PC-3 (cell line): Measurements from ENCODE around the gene MSL1. TPM values are rescaled to one million over a fixed set of nuclear protein-coding genes. Genes with fewer than 3 reads are reported as not detected.
A peak's percentile ranks its signal among the peaks of the same experiment; 100 is the strongest.

Source experiments
- ATAC-seq: fragments of 200-7000 bp; cut with Tn5 transposase; 2 replicates; pipeline ENCODE4 v1.9.1; 2020; ENCODE audit warnings: mild to moderate bottlenecking, moderate library complexity
- BruUV-seq: library from RNA; stranded (reverse); fragments of 400-500 nt; replicated peaks from 2 replicates; lab custom pipeline; 2021; lab: Mats Ljungman, UMichigan
- CTCF ChIA-PET: fragments of 300-600 bp; sonication (Branson Sonifier 250); formaldehyde crosslinking; loops from one replicate; lab custom pipeline; 2022; ENCODE audit warnings: antibody characterized with exemption; lab: Charles Lee
- POLR2A ChIA-PET: fragments of 300-600 bp; sonication (Branson Sonifier 250); formaldehyde crosslinking; loops from one replicate; lab custom pipeline; 2022; ENCODE audit warnings: antibody characterized with exemption; ENCODE audit not compliant: unreplicated experiment; lab: Charles Lee
- DNase-seq: peaks from one replicate; pipeline ENCODE4 v3.0.0-alpha.2; 2015
- H2AFZ ChIP-seq: fragments of 300-600 bp; sonication (generic); 2 replicates; pipeline ENCODE4 v1.6.0; 2016; ENCODE audit warnings: antibody characterized with exemption, low read length
- H3F3A ChIP-seq: fragments of 300-600 bp; sonication (generic); one replicate; pipeline ENCODE4 v1.6.0; 2017; ENCODE audit warnings: antibody characterized with exemption, low read length, control low read depth, mild to moderate bottlenecking; ENCODE audit not compliant: unreplicated experiment
- H3K27ac ChIP-seq: fragments of 300-600 bp; sonication (generic); 2 replicates; pipeline ENCODE4 v1.5.1; 2016; ENCODE audit warnings: mild to moderate bottlenecking, low read length
- H3K27me3 ChIP-seq: fragments of 300-600 bp; sonication (generic); 2 replicates; pipeline ENCODE4 v1.6.1; 2016; ENCODE audit warnings: low read length, mixed read lengths
- H3K36me3 ChIP-seq: fragments of 300-600 bp; sonication (generic); 2 replicates; pipeline ENCODE4 v1.6.1; 2016; ENCODE audit warnings: low read depth, mixed run types, low read length, mixed read lengths
- H3K4me1 ChIP-seq: fragments of 300-600 bp; sonication (generic); 2 replicates; pipeline ENCODE4 v1.5.1; 2016; ENCODE audit warnings: low read length; ENCODE audit not compliant: insufficient read depth
- H3K4me2 ChIP-seq: fragments of 300-600 bp; sonication (generic); 2 replicates; pipeline ENCODE4 v1.6.0; 2016; ENCODE audit warnings: low read length
- H3K4me3 ChIP-seq: fragments of 300-600 bp; sonication (generic); 2 replicates; pipeline ENCODE4 v1.5.1; 2016; ENCODE audit warnings: mild to moderate bottlenecking, low read length, mixed read lengths
- H3K79me2 ChIP-seq: fragments of 300-600 bp; sonication (generic); 2 replicates; pipeline ENCODE4 v1.6.1; 2017; ENCODE audit warnings: low read length, mixed read lengths
- H3K9ac ChIP-seq: fragments of 300-600 bp; sonication (generic); 2 replicates; pipeline ENCODE4 v1.6.0; 2016; ENCODE audit warnings: mild to moderate bottlenecking, low read length
- H3K9me2 ChIP-seq: fragments of 300-600 bp; sonication (generic); replicated peaks from 2 replicates; pipeline ENCODE4 v1.6.1; 2016; ENCODE audit warnings: mixed run types, low read length, mixed read lengths
- H3K9me3 ChIP-seq: fragments of 300-600 bp; sonication (generic); 2 replicates; pipeline ENCODE4 v1.6.1; 2016; ENCODE audit warnings: low read length, mixed read lengths
- H4K20me1 ChIP-seq: fragments of 300-600 bp; sonication (generic); 2 replicates; pipeline ENCODE4 v1.6.1; 2016; ENCODE audit warnings: low read length, mixed read lengths
- CTCF ChIP-seq: fragments of 300-600 bp; sonication (generic); conservative IDR thresholded peaks from 2 replicates; pipeline ENCODE4 v1.5.1; 2017; ENCODE audit warnings: antibody characterized with exemption, low read depth, mild to moderate bottlenecking, low read length
- EZH2 ChIP-seq: fragments of 300-600 bp; sonication (generic); IDR thresholded peaks from one replicate; pipeline ENCODE4 v1.6.1; 2017; ENCODE audit warnings: antibody characterized with exemption, mild to moderate bottlenecking, low read length; ENCODE audit not compliant: unreplicated experiment
- EZH2phosphoT487 ChIP-seq: fragments of 300-600 bp; sonication (generic); IDR thresholded peaks from 2 replicates; pipeline ENCODE4 v1.6.1; 2018; ENCODE audit warnings: mild to moderate bottlenecking, antibody characterized with exemption, low read length, borderline replicate concordance
- intact Hi-C: fragments of 100-400 bp; cut with micrococcal nuclease; formaldehyde crosslinking; loops from 2 replicates; pipeline ENCODE4 v1.9.0; 2023
- total RNA-seq: library from RNA; depleted of rRNA; stranded (reverse); fragments of >200 nt; gene quantifications from 2 replicates; pipeline ENCODE4 v1.2.3, GENCODE V29; 2014

The MSL1 gene
- total RNA-seq, 1 experiment from 2014 or later, result 22.2 TPM

GRCh38 chr17:40106760-40107521 is 14.8 kb upstream of the MSL1 start:
- Histone ChIP-seq H3K36me3 (no peaks in the 10 kb centered on the region), H3K27me3 (no peaks in the 10 kb centered on the region), H4K20me1 (no peaks in the 10 kb centered on the region), H3F3A (no peaks in the 10 kb centered on the region), H3K27ac (no peak overlapping the region), H2AFZ (no peak overlapping the region), H3K4me3 (no peak overlapping the region), H3K4me1 (peaks cover 41% of the 10 kb centered on the region), H3K9ac (no peak overlapping the region), H3K4me2 (no peak overlapping the region), H3K9me2 (no peaks in the 10 kb centered on the region), H3K79me2 (no peaks in the 10 kb centered on the region), H3K9me3 (no peaks in the 10 kb centered on the region)
- POLR2A ChIA-PET, result no interaction called here
- BruUV-seq, result no TSS peak
- intact Hi-C loops, result no loop called here
- ATAC-seq (no peak), DNase-seq (no peak)
- no peak for TF ChIP-seq EZH2phosphoT487
- no peak for TF ChIP-seq CTCF
- no peak for TF ChIP-seq EZH2
- CTCF ChIA-PET, result no interaction called here

GRCh38 chr17:40107522-40108174 is 14.1 kb upstream of the MSL1 start:
- BruUV-seq, result no TSS peak
- Histone ChIP-seq H3K27ac (peak overlapping the region; percentile 13; the same call in 1 of the 2 replicates), H3K4me2 (no peak overlapping the region), H3K9me3 (no peaks in the 10 kb centered on the region), H3K36me3 (no peaks in the 10 kb centered on the region), H3K9ac (peak overlapping the region; percentile 17; the same call in 1 of the 2 replicates), H3F3A (no peaks in the 10 kb centered on the region), H3K79me2 (no peaks in the 10 kb centered on the region), H3K9me2 (no peaks in the 10 kb centered on the region), H2AFZ (peak overlapping the region; percentile 46; the same call in 1 of the 2 replicates), H3K4me1 (peaks cover 46% of the 10 kb centered on the region), H3K4me3 (no peak overlapping the region), H4K20me1 (no peaks in the 10 kb centered on the region), H3K27me3 (no peaks in the 10 kb centered on the region)
- POLR2A ChIA-PET, result no interaction called here
- intact Hi-C loops, result no loop called here
- TF ChIP-seq EZH2phosphoT487, result no peak
- TF ChIP-seq EZH2, result no peak
- no peak for TF ChIP-seq CTCF
- CTCF ChIA-PET, result no interaction called here
- ATAC-seq (no peak), DNase-seq (no peak)
